Ascending aorta (tissue), 2 donors: ENCODE measurements around the gene FIGLA. TPM values are rescaled to one million over a fixed set of nuclear protein-coding genes. Genes with fewer than 3 reads are reported as not detected.
"Not testable (repeated sequence)": the region's sequence is repeated elsewhere in the genome, so short reads cannot be mapped to it uniquely, and the experiment has no call there.

Experiments
- DNase-seq, 2 donors: peaks; one replicate each; pipeline ENCODE4 v3.0.0-alpha.2; 2019; ENCODE audit warnings: low spot score in 2 of 2
- H3K27ac ChIP-seq, 2 donors: fragments of 200-600 bp; sonication (generic); one replicate each; pipeline ENCODE4 v1.5.1; 2016 to 2017; ENCODE audit warnings: mild to moderate bottlenecking in 1 of 2
- H3K27me3 ChIP-seq: fragments of 200-600 bp; sonication (generic); one replicate; pipeline ENCODE4 v1.5.1; 2017
- H3K36me3 ChIP-seq, 2 donors: fragments of 200-600 bp; sonication (generic); one replicate each; pipeline ENCODE4 v1.5.1; 2016
- H3K4me1 ChIP-seq, 2 donors: fragments of 200-600 bp; sonication (generic); one replicate each; pipeline ENCODE4 v1.5.1; 2016 to 2017; ENCODE audit warnings: mild to moderate bottlenecking in 1 of 2
- H3K4me3 ChIP-seq, 2 donors: fragments of 200-600 bp; sonication (generic); one replicate each; pipeline ENCODE4 v1.5.1; 2016 to 2017; ENCODE audit warnings: mild to moderate bottlenecking in 1 of 2
- H3K9me3 ChIP-seq, 2 donors: fragments of 200-600 bp; sonication (generic); one replicate each; pipeline ENCODE4 v1.5.1; 2016
- intact Hi-C: fragments of 100-400 bp; cut with DNase I; formaldehyde crosslinking; loops from one replicate; pipeline ENCODE4 v1.15.1; 2023
- total RNA-seq: library from RNA; depleted of rRNA; stranded (reverse); fragments of >200 nt; gene quantifications from one replicate; pipeline ENCODE4 v1.1.0, GENCODE V29; 2016
- TF ChIP-seq, protein P1 (sequence below), 3 experiments: fragments of 200-600 bp in 2 of 3; fragments of 450-650 bp in 1 of 3; sonication (generic) in 2 of 3; IDR thresholded peaks; one replicate each; pipeline ENCODE4 v1.5.1; 2016 to 2019; ENCODE audit warnings: antibody characterized with exemption in 3 of 3, mild to moderate bottlenecking in 1 of 3, moderate library complexity in 1 of 3

The FIGLA gene
- total RNA-seq, 1 donor from 2014 or later: not detected

- intact Hi-C loops: no loop called here
- Histone ChIP-seq H3K27ac (no peak overlapping the region), H3K9me3 (no peaks in the 10 kb centered on the region), H3K4me3 (no peak overlapping the region), H3K4me1 (no peaks in the 10 kb centered on the region), H3K36me3 (no peaks in the 10 kb centered on the region), H3K27me3 (no peaks in the 10 kb centered on the region)
- no peak for DNase-seq
- TF ChIP-seq, protein P1, sequence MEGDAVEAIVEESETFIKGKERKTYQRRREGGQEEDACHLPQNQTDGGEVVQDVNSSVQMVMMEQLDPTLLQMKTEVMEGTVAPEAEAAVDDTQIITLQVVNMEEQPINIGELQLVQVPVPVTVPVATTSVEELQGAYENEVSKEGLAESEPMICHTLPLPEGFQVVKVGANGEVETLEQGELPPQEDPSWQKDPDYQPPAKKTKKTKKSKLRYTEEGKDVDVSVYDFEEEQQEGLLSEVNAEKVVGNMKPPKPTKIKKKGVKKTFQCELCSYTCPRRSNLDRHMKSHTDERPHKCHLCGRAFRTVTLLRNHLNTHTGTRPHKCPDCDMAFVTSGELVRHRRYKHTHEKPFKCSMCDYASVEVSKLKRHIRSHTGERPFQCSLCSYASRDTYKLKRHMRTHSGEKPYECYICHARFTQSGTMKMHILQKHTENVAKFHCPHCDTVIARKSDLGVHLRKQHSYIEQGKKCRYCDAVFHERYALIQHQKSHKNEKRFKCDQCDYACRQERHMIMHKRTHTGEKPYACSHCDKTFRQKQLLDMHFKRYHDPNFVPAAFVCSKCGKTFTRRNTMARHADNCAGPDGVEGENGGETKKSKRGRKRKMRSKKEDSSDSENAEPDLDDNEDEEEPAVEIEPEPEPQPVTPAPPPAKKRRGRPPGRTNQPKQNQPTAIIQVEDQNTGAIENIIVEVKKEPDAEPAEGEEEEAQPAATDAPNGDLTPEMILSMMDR (IDR thresholded peaks at IDR 0.05): no peak
These were observed 44.1 kb downstream of the FIGLA start for GRCh38 chr2:70746094-70746974.

GRCh38 chr2:70745276-70745825 is 45.1 kb downstream of the FIGLA start:
- no peak overlapping the region for H3K27ac ChIP-seq
- no peaks in the 10 kb centered on the region for H3K27me3 ChIP-seq
- H3K4me1 ChIP-seq: no peaks in the 10 kb centered on the region
- TF ChIP-seq, protein P1 (IDR thresholded peaks at IDR 0.05): no peak
- H3K9me3 ChIP-seq: no peaks in the 10 kb centered on the region
- DNase-seq: no peak
- intact Hi-C loops: no loop called here
- H3K36me3 ChIP-seq: no peaks in the 10 kb centered on the region
- no peak overlapping the region for H3K4me3 ChIP-seq

GRCh38 chr2:70744397-70744796 is 46.0 kb downstream of the FIGLA start:
- Histone ChIP-seq H3K36me3 (no peaks in the 10 kb centered on the region), H3K27me3 (no peaks in the 10 kb centered on the region), H3K4me3 (no peak overlapping the region), H3K27ac (no peak overlapping the region), H3K4me1 (no peaks in the 10 kb centered on the region), H3K9me3 (no peaks in the 10 kb centered on the region)
- TF ChIP-seq, protein P1 (IDR thresholded peaks at IDR 0.05): no peak
- intact Hi-C loops: no loop called here
- no peak for DNase-seq

DNA sequence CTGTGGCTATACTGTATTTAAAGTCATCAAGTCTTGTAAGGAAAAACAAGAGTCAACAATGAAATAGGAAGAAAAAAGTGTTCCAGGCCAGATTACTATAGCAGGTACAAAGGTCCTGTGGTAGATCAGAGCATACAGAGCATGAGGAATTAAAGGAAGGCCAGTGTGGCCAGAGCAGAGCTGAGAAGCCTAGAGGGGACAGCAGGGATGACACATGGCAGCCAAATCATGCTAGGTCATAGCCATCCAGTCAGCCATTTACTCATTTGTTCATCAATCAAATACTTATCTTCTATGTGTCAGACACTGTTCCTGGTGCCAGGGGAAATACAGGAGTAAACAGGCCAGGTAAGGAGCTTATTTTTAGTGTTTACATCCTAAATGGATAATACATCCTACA is 46.8 kb downstream of the FIGLA start:
- Histone ChIP-seq H3K4me1 (no peaks in the 10 kb centered on the region), H3K27ac (no peak overlapping the region), H3K36me3 (no peaks in the 10 kb centered on the region), H3K9me3 (no peaks in the 10 kb centered on the region), H3K27me3 (no peaks in the 10 kb centered on the region), H3K4me3 (no peak overlapping the region)
- intact Hi-C loops: no loop called here
- TF ChIP-seq, protein P1 (IDR thresholded peaks at IDR 0.05): no peak
- no peak for DNase-seq

- DNase-seq: no peak
- H3K9me3 ChIP-seq: no peaks in the 10 kb centered on the region
- no peaks in the 10 kb centered on the region for H3K36me3 ChIP-seq
- intact Hi-C loops: no loop called here
- no peak overlapping the region for H3K4me3 ChIP-seq
- no peaks in the 10 kb centered on the region for H3K4me1 ChIP-seq
- H3K27me3 ChIP-seq: no peaks in the 10 kb centered on the region
- TF ChIP-seq, protein P1 (IDR thresholded peaks at IDR 0.05): no peak
- H3K27ac ChIP-seq: no peak overlapping the region
These were observed 47.4 kb downstream of the FIGLA start for GRCh38 chr2:70743068-70743467.

DNA sequence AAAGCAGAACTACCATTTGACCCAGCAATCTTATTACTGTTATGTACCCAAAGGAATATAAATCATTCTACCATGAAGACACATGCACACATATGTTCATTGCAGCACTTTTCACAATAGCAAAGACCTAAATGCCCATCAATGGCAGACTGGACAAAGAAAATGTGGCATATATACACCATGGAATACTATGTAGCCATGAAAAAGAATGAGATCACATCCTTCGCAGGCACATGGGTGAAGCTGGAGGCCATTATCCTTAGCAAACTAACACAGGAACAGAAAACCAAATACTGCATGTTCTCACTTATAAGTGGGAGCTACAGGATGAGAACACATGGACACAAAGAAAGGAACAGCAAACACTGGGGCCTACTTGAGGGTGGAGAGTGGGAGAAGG is 51.0 kb downstream of the FIGLA start:
- H3K27me3 ChIP-seq, H3K27ac ChIP-seq, H3K4me1 ChIP-seq, DNase-seq, H3K4me3 ChIP-seq, H3K9me3 ChIP-seq, intact Hi-C loops, H3K36me3 ChIP-seq: not testable (repeated sequence)
